H1 (cell line): Measurements from ENCODE around the gene CDH18. TPM values are rescaled to one million over a fixed set of nuclear protein-coding genes. Genes with fewer than 3 reads are reported as not detected.

Experiments used
- JUN ChIP-seq: IDR thresholded peaks from 2 replicates; pipeline ENCODE4 v1.6.1; 2011; ENCODE audit warnings: low read depth, mild to moderate bottlenecking, improper control_type of control experiment, low read length
- polyA plus RNA-seq, 7 experiments: library from polyadenylated mRNA; depleted of rRNA in 3 of 7; stranded (reverse) in 5 of 7; unstranded in 2 of 7; fragments of >200 nt in 5 of 7; fragments of 200-250 nt in 2 of 7; gene quantifications; 1 replicate in 5 of 7; 2 replicates in 1 of 7; 4 replicates in 1 of 7; pipeline versions ENCODE4 v1.2.1 to v1.2.3, GENCODE V29; 2011 to 2013; ENCODE audit warnings: missing spikeins in 2 of 7, mixed read lengths in 2 of 7
- total RNA-seq: library from RNA; stranded (reverse); fragmentation: NEBNext Ultra II Directional; extraction: Animal tissue kit (Norgen Biotek cat#: 25700); gene quantifications from 2 replicates; pipeline ENCODE4 v1.2.1, GENCODE V29; 2021

The CDH18 gene
- total and polyA plus RNA-seq, 2 of the 8 experiments (the other 6 are each of a cell fraction or from before 2014, with no cell fraction given), result 0.30 to 0.32 TPM

GRCh38 chr5:19701731-19702130, 286.3 kb downstream of the CDH18 start (continued):
- no peak for TF ChIP-seq JUN
- TF ChIP-seq, all 59 proteins: peak for 0
